GM19351 (cell line): ENCODE results near the gene PICALM.
A peak's percentile ranks its signal among the peaks of the same experiment; 100 is the strongest.

Experiments
- ATAC-seq: cut with Tn5 transposase; IDR thresholded peaks from one replicate; pipeline ENCODE4 v1.9.1; 2021; ENCODE audit warnings: mild to moderate bottlenecking, moderate library complexity; ENCODE audit not compliant: unreplicated experiment

PICALM gene

GRCh38 chr11:86052693-86053641 lies 15.9 kb downstream of the PICALM start:
- no peak for ATAC-seq

- ATAC-seq, result no peak
These were observed 18.6 kb downstream of the PICALM start for GRCh38 chr11:86050196-86050709.

GRCh38 chr11:86047275-86047991 lies 21.5 kb downstream of the PICALM start:
- ATAC-seq, result peak; percentile 47

GRCh38 chr11:86046116-86046515 lies 22.8 kb downstream of the PICALM start:
- no peak for ATAC-seq

- ATAC-seq, result no peak
These were observed 24.9 kb downstream of the PICALM start for GRCh38 chr11:86043765-86044503.

- peak; percentile 68 for ATAC-seq
These were observed 26.9 kb downstream of the PICALM start for GRCh38 chr11:86041975-86042378.

GRCh38 chr11:86040919-86041850 lies 27.7 kb downstream of the PICALM start:
- ATAC-seq, result no peak

- no peak for ATAC-seq
These were observed 29.8 kb downstream of the PICALM start for GRCh38 chr11:86039094-86039493.

GRCh38 chr11:86037743-86038142 lies 31.1 kb downstream of the PICALM start:
- ATAC-seq, result no peak

- ATAC-seq, result no peak
These were observed 33.0 kb downstream of the PICALM start for GRCh38 chr11:86035920-86036319.

- ATAC-seq, result no peak
These were observed 33.7 kb downstream of the PICALM start for GRCh38 chr11:86035164-86035563.

- ATAC-seq, result no peak
These were observed 34.2 kb downstream of the PICALM start for GRCh38 chr11:86034710-86035109.

- ATAC-seq, result peak; percentile 77
These were observed 47.5 kb downstream of the PICALM start for GRCh38 chr11:86021377-86021776.

- no peak for ATAC-seq
These were observed 50.6 kb downstream of the PICALM start for GRCh38 chr11:86018249-86018648.

- no peak for ATAC-seq
These were observed 52.4 kb downstream of the PICALM start for GRCh38 chr11:86016451-86016850.

- ATAC-seq, result no peak
These were observed 53.2 kb downstream of the PICALM start for GRCh38 chr11:86015699-86016098.

- ATAC-seq, result no peak
These were observed 54.7 kb downstream of the PICALM start for GRCh38 chr11:86014221-86014620.

GRCh38 chr11:86013713-86014112 lies 55.2 kb downstream of the PICALM start:
- no peak for ATAC-seq

- no peak for ATAC-seq
These were observed 57.7 kb downstream of the PICALM start for GRCh38 chr11:86011175-86011574.

GRCh38 chr11:86003654-86004053 lies 65.2 kb downstream of the PICALM start:
- no peak for ATAC-seq
